HG03159 (cell line): ENCODE measurements around the gene NFU1.
"Not testable (repeated sequence)": the region's sequence is repeated elsewhere in the genome, so short reads cannot be mapped to it uniquely, and the experiment has no call there.

Experiments used
- ATAC-seq: cut with Tn5 transposase; IDR thresholded peaks from one replicate; pipeline ENCODE4 v1.9.1; 2021; ENCODE audit warnings: mild to moderate bottlenecking, moderate library complexity; ENCODE audit not compliant: unreplicated experiment

Gene NFU1

GRCh38 chr2:69452687-69453086 is 15.5 kb upstream of the NFU1 start:
- ATAC-seq = no peak

DNA sequence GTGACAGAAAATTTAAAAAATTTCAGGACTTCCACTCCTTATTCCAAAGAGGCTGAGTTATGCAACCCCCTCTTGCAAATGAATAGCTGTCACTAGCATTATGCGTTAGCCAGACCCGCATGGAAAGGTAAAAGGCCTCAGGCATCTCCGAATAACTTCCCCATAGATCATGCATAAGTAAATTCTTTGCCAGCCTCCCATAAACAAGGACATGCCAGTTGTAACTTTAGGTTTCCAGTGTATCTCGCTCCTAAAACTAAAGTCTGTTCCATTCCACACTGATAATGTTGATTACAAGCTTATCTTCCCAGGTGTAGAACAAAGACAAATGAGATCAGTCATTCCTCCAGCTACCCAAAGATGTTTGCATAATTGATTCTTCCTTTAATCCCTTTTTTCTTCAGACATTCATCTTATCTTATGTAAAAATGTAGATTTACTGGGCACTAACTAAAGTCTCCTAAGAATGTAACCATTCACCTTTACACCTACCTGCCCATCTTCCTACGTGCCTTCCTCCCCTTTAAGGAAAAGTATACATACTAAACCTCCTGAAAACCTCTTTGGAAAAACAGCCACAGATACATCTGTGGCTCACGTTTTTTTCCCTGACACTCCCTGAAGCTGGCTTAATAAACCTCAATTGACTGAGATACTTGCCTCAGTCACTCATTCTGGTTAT is 13.6 kb upstream of the NFU1 start:
- no peak for ATAC-seq

DNA sequence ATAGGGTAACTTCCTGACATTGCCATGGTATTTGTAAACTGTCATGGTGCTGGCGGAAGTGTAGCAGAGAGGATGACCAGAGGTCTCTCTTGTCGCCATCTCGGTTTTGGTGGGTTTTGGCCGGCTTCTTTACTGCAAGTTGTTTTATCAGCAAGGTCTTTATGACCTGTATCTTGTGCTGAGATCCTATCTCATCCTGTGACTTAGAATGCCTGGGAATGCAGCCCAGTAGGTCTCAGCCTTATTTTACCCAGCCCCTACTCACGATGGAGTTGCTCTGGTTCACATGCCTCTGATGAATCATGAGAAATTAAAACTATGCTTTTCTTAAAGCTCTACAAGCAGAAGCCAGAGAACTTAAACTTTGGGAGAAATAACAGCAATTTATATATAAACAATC is 12.7 kb upstream of the NFU1 start:
- ATAC-seq = no peak

- not testable (repeated sequence) for ATAC-seq
Measured at GRCh38 chr2:69443673-69444072, 6.4 kb upstream of the NFU1 start.

GRCh38 chr2:69439499-69439898 is 2.3 kb upstream of the NFU1 start:
- ATAC-seq = not testable (repeated sequence)

- ATAC-seq = no peak
Measured at GRCh38 chr2:69438580-69438979, 1.3 kb upstream of the NFU1 start.

DNA sequence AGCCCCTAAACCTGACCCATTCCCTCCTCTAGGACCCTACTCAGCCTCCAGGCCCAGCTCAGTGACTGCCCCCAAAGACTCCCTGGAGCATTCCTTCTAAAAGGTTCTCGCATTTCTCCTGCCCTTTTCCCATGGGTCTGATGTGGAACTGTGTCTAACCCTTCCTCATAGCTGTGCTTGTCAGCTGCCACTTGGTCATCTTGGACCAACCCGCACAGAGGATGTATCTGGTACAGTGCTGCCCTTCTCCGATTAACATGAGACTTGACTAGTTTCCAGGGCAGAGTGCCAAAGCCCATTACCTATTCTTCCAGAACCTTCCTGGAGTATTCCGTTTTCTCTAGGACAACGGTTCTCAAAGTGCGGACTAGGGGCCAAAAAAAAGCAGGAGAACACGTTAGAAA is 518 bp upstream of the NFU1 start:
- ATAC-seq = peak; percentile 11

DNA sequence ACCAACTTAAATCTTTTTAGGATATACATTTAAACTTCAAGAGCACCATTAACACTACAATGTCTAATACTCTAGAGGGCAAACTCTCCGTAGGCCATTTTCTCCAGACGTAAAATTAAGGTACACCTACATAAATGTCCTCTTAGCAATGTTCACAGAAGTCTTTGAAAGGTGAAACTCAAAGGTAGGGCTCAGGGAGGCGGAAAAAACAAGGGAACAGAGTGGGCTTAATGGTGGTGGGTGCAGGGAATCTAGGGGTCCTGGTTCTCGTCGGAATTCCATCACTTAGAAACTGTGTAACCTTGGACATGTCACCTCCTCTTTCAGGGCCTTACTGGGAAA is 668 bp downstream of the NFU1 start:
- ATAC-seq = peak; percentile 1

DNA sequence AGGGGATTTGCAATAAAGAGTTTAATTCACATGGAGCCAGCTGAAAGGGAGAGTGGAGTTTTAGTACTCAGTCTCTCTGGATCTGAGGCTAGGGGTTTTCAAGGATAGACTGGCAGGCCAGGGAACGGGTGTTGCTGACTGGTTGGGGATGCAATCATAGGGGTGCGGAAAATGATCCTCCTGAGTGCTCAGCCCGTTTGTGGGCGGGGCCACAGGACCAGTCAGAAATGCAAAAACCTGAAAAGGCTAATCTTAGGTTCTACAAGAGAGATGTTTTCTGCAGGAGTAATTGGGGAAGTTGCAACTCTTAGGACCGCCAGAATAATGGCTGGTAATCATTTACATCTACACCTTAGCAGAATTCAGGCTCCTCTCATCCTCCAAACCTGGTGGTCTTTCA is 2.5 kb downstream of the NFU1 start:
- ATAC-seq = no peak

- ATAC-seq = no peak
Measured at GRCh38 chr2:69429491-69430183, 7.6 kb downstream of the NFU1 start.

- ATAC-seq = no peak
Measured at GRCh38 chr2:69428981-69429380, 8.3 kb downstream of the NFU1 start.

- no peak for ATAC-seq
Measured at GRCh38 chr2:69424419-69424818, 12.8 kb downstream of the NFU1 start.

DNA sequence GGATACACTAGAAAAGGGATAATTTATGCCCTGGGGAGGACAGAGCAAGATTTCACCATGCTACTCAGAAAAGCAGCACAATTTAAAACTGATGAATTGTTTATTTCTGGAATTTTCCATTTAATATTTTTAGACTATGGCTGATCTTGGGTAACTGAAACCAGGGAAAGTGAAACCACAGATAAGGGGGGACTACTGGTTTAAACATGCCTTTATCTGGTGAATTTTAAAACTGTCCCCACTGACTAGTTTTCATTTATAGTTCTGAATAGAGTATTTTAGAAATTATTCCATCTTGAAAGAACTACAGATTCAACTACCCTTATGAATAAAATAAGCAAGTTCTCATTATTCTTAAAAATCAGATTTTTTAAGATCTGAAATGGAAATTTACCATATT is 15.0 kb downstream of the NFU1 start:
- ATAC-seq = no peak

GRCh38 chr2:69419111-69419510 is 18.1 kb downstream of the NFU1 start:
- ATAC-seq = not testable (repeated sequence)

GRCh38 chr2:69416147-69416546 is 21.1 kb downstream of the NFU1 start:
- ATAC-seq = no peak

DNA sequence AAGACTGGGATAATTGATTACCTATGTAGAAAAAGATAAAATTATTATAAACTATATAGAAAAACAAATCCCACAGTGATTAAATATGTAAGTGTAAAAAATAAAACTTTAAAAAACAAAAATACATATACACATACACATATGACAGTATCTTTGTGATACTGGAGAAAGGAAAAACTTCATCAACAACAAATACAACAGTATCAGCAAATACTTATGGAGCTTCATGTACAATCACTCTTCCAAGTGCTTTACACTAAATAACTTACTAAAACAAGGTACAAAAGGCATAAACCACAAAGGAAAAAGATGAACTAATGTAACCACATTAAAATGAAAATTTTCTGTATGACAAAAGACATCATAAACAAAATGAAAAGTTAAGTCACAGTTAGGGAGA is 26.1 kb downstream of the NFU1 start:
- ATAC-seq = no peak

- no peak for ATAC-seq
Measured at GRCh38 chr2:69405306-69405705, 31.9 kb downstream of the NFU1 start.

- ATAC-seq = no peak
Measured at GRCh38 chr2:69400121-69400520, 37.1 kb downstream of the NFU1 start.

- ATAC-seq = no peak
Measured at GRCh38 chr2:69397234-69397633, 40.0 kb downstream of the NFU1 start.

DNA sequence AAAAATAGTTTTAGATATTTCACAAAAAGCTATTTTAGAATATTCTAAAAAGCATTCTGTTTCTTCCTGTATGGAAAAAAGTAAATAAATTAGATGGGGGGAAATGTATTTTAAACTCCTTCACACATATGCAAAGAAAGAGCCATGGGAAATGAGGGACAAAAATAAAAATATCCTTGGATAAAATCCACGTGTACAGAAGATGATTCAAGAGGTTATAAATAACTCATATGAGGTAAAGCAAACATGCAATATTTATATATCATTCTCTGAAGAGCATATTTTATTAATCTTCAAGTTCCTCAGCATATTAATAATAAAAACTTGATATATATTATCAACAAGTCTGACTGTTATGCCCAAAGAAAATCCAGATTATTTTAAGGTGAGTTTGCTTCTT is 41.4 kb downstream of the NFU1 start:
- ATAC-seq = no peak

- ATAC-seq = no peak
Measured at GRCh38 chr2:69393963-69394362, 43.3 kb downstream of the NFU1 start.

GRCh38 chr2:69390471-69390870 is 46.8 kb downstream of the NFU1 start:
- no peak for ATAC-seq

DNA sequence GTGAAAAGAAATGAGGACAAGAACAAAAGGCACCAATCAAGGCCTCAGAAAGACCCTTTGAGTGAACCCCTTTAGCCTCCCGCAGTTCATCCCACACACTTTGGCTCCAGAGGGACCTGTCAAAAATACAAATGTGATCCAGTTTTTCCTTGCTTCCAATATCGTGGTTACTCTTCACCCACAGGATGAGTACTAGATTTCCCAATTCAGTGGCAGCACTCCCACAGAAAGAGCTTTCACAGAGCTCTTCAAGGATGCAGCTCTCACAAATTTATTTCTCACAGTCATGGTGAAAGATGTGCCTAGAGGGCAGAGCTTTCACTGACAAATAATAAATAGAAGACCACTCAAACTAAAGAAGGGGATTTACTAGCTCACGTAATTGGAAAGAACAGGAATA is 47.2 kb downstream of the NFU1 start:
- no peak for ATAC-seq
